ENCODE measurements around the gene NLRP10. TPM values are rescaled to one million over a fixed set of nuclear protein-coding genes. Genes with fewer than 3 reads are reported as not detected.

The NLRP10 gene
- total RNA-seq, 1 donor from 2014 or later: not detected

DNA sequence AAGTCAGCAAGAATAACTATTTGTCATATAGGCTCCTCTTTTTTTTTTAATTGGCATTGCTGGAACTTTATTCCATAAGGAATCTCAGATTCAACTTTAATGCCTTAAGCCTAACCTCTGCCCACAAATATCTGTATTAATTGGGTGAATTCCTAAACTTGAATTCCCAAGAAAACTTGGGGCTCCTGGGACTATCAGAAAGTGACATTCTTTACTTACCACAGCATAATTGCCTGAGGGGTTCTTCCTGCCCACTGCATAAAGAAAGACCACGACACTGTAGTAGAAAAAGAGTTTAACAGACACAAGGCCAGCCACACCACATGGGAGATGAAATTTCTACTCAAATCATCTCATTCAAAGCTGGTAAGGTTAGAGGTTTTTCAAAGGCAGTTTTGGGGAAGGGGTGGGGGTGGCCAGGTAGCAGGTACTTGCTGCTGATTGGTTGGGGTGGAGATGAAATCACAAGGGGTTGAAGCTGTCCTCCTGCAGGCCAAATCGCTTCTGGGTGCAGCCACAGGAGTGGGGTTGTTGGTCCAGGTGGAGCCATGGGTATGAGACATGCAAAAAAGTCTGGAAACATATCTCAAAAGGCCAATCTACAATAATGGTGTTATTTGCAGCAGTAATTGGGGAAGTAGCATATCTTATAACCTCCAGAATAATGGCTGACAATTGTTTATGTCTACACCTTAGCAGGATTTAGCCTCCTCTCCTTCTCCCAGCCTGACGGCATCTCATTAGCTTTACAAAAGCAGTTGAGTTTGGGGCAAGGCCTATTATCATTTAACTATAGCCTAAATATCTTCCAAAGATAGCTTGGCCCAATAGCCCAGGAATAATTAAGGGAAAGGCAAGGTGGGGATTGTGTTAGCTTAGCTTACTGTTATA is 4.8 kb upstream of the NLRP10 start:
- Mint-ChIP-seq H3K4me3 (no peak overlapping the region), H3K4me1 (no peaks in the 10 kb centered on the region), H3K27me3 (ENCODE audit: insufficient read depth, low read depth) (no peaks in the 10 kb centered on the region), H3K9me3 (no peaks in the 10 kb centered on the region), H3K36me3 (no peaks in the 10 kb centered on the region), H3K27ac (no peak overlapping the region)
- Histone ChIP-seq H4K20me1 (ENCODE audit: low read depth) (no peaks in the 10 kb centered on the region), H3K27ac (no peak overlapping the region), H3K9ac (no peak overlapping the region), H3K4me2 (no peak overlapping the region), H3K79me2 (ENCODE audit: low read depth) (no peaks in the 10 kb centered on the region), H3F3A (ENCODE audit: low read depth) (no peaks in the 10 kb centered on the region), H3K4me3 (no peak overlapping the region), H3K36me3 (no peaks in the 10 kb centered on the region), H2AFZ (replicated peaks) (peak overlapping the region; percentile 2), H3K4me1 (no peaks in the 10 kb centered on the region), H3K9me3 (ENCODE audit: low read depth) (no peaks in the 10 kb centered on the region), H3K27me3 (no peaks in the 10 kb centered on the region)
- no peak for DNase-seq (ENCODE audit: low spot score)
- TF ChIP-seq EZH2phosphoT487 (IDR thresholded peaks at IDR 0.05) (no peak), EZH2 (IDR thresholded peaks at IDR 0.05) (no peak)
- TF ChIP-seq, protein P1, sequence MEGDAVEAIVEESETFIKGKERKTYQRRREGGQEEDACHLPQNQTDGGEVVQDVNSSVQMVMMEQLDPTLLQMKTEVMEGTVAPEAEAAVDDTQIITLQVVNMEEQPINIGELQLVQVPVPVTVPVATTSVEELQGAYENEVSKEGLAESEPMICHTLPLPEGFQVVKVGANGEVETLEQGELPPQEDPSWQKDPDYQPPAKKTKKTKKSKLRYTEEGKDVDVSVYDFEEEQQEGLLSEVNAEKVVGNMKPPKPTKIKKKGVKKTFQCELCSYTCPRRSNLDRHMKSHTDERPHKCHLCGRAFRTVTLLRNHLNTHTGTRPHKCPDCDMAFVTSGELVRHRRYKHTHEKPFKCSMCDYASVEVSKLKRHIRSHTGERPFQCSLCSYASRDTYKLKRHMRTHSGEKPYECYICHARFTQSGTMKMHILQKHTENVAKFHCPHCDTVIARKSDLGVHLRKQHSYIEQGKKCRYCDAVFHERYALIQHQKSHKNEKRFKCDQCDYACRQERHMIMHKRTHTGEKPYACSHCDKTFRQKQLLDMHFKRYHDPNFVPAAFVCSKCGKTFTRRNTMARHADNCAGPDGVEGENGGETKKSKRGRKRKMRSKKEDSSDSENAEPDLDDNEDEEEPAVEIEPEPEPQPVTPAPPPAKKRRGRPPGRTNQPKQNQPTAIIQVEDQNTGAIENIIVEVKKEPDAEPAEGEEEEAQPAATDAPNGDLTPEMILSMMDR (IDR thresholded peaks at IDR 0.05): no peak

DNA sequence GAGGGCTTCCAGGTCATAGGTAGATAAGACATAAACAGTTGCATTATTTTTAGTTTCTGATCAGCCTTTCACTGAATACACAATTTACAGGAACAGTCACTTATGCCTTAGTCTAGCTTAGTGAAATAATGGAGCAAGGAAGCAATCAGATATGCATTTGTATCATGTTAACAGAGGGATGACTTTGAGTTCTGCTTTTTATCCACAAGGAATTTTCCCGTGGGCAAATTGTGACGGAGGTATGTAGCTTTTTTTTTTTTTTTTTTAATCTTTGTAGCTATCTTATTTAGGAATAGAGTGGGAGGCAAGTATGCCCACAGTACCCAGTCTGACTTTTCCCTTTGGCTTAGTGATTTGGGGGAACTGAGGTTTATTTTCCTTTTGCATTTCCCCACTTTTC is 3.4 kb upstream of the NLRP10 start:
- DNase-seq (ENCODE audit: low spot score): no peak
- H3K9me3 ChIP-seq (ENCODE audit: low read depth): no peaks in the 10 kb centered on the region
- no peaks in the 10 kb centered on the region for H3K27me3 Mint-ChIP-seq (ENCODE audit: insufficient read depth, low read depth)
- H3K36me3 Mint-ChIP-seq: no peaks in the 10 kb centered on the region
- H3K79me2 ChIP-seq (ENCODE audit: low read depth): no peaks in the 10 kb centered on the region
- H3F3A ChIP-seq (ENCODE audit: low read depth): no peaks in the 10 kb centered on the region
- no peaks in the 10 kb centered on the region for H3K9me3 Mint-ChIP-seq
- no peaks in the 10 kb centered on the region for H3K4me1 ChIP-seq
- H3K27ac ChIP-seq: no peak overlapping the region
- H2AFZ ChIP-seq (replicated peaks): no peak overlapping the region
- no peak overlapping the region for H3K4me3 Mint-ChIP-seq
- H3K4me2 ChIP-seq: no peak overlapping the region
- H4K20me1 ChIP-seq (ENCODE audit: low read depth): no peaks in the 10 kb centered on the region
- H3K27me3 ChIP-seq: no peaks in the 10 kb centered on the region
- no peaks in the 10 kb centered on the region for H3K4me1 Mint-ChIP-seq
- TF ChIP-seq, protein P1 (IDR thresholded peaks at IDR 0.05): no peak
- TF ChIP-seq EZH2 (IDR thresholded peaks at IDR 0.05) (no peak), EZH2phosphoT487 (IDR thresholded peaks at IDR 0.05) (no peak)
- H3K27ac Mint-ChIP-seq: no peak overlapping the region
- no peaks in the 10 kb centered on the region for H3K36me3 ChIP-seq
- no peak overlapping the region for H3K9ac ChIP-seq
- no peak overlapping the region for H3K4me3 ChIP-seq

DNA sequence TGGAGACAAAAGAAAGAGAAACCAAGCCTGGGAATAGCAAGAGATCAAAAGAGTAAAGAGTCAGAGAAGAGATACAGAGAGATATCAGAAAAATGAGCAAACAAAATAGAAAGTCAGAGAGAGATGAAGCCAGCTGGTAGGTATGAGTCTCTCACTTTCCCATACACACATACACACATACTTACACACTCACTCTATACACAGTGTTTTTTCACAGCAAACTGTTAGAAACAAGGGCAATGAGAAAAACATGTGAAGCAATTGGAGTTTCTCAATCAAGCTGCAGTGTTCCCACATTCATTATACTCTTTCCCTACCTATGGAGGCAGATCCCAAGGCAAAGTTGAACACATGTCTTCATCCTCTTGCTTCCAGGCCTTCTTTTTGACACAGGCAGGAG is 2.6 kb upstream of the NLRP10 start:
- no peaks in the 10 kb centered on the region for H3K9me3 Mint-ChIP-seq
- H3K4me2 ChIP-seq: no peak overlapping the region
- H3K9ac ChIP-seq: no peak overlapping the region
- no peaks in the 10 kb centered on the region for H3K4me1 Mint-ChIP-seq
- no peak overlapping the region for H3K4me3 ChIP-seq
- no peak overlapping the region for H3K27ac Mint-ChIP-seq
- no peaks in the 10 kb centered on the region for H3F3A ChIP-seq (ENCODE audit: low read depth)
- no peaks in the 10 kb centered on the region for H3K36me3 ChIP-seq
- TF ChIP-seq, protein P1 (IDR thresholded peaks at IDR 0.05): no peak
- TF ChIP-seq EZH2phosphoT487 (IDR thresholded peaks at IDR 0.05): no peak
- TF ChIP-seq EZH2 (IDR thresholded peaks at IDR 0.05): no peak
- no peak for DNase-seq (ENCODE audit: low spot score)
- H3K27me3 Mint-ChIP-seq (ENCODE audit: insufficient read depth, low read depth): no peaks in the 10 kb centered on the region
- no peaks in the 10 kb centered on the region for H4K20me1 ChIP-seq (ENCODE audit: low read depth)
- H3K79me2 ChIP-seq (ENCODE audit: low read depth): no peaks in the 10 kb centered on the region
- H3K9me3 ChIP-seq (ENCODE audit: low read depth): no peaks in the 10 kb centered on the region
- no peak overlapping the region for H3K27ac ChIP-seq
- H3K36me3 Mint-ChIP-seq: no peaks in the 10 kb centered on the region
- H3K4me3 Mint-ChIP-seq: no peak overlapping the region
- H3K4me1 ChIP-seq: no peaks in the 10 kb centered on the region
- H2AFZ ChIP-seq (replicated peaks): no peak overlapping the region
- no peaks in the 10 kb centered on the region for H3K27me3 ChIP-seq
